Bronchial epithelial cell (primary cell): ENCODE results near the gene ZMYND8. TPM values are rescaled to one million over a fixed set of nuclear protein-coding genes. Genes with fewer than 3 reads are reported as not detected.
"Not testable (repeated sequence)": the region's sequence is repeated elsewhere in the genome, so short reads cannot be mapped to it uniquely, and the experiment has no call there.

Source experiments
- DNase-seq: peaks from one replicate; pipeline ENCODE4 v3.0.0-alpha.2; 2010; ENCODE audit warnings: low read depth
- FAIRE-seq: peaks from 2 replicates; lab custom pipeline; 2011; peaks lifted over from hg19 to GRCh38; lab: Jason Lieb, UNC
- H3K27me3 ChIP-seq: 2 replicates; pipeline ENCODE4 v1.5.1; 2011; ENCODE audit warnings: low read length; ENCODE audit not compliant: control insufficient read depth, insufficient read depth
- H3K36me3 ChIP-seq: 2 replicates; pipeline ENCODE4 v1.5.1; 2011; ENCODE audit warnings: low read length; ENCODE audit not compliant: control insufficient read depth, insufficient read depth
- H3K4me3 ChIP-seq: 2 replicates; pipeline ENCODE4 v1.5.1; 2011; ENCODE audit warnings: mild to moderate bottlenecking, low read depth, low read length, control low read depth
- total RNA-seq: library from RNA; depleted of rRNA; stranded (reverse); fragments of >200 nt; gene quantifications from 2 replicates; pipeline ENCODE4 v1.2.1, GENCODE V29; 2014
- TF ChIP-seq, protein P1 (sequence below): IDR thresholded peaks from 2 replicates; pipeline ENCODE4 v1.5.1; 2011; ENCODE audit warnings: mild to moderate bottlenecking, moderate library complexity, low read length, control low read depth, inconsistent platforms; ENCODE audit not compliant: insufficient read depth, severe bottlenecking

ZMYND8 gene
- total RNA-seq, 1 donor from 2014 or later, result 13.4 TPM

DNA sequence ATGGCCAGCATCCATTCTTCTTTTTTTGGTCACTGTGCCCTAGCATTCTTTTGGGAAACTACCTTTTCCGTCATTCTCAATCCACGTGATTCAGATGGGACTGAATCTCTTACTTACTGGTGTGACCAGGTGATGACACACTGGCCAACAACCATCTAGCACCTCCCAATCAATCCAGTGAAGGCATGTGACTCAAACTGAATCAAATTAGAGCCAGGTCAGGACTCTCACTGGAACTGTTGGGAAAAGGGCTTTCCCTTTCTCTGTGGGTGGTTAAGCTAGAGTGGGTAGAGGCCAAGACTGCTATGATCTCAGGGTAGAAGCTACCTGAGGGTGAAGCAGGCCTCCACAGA is 36.2 kb upstream of the ZMYND8 start:
- FAIRE-seq (no peak), DNase-seq (peak; percentile 95)
- Histone ChIP-seq H3K27me3 (no peaks in the 10 kb centered on the region), H3K4me3 (peak overlapping the region; percentile 16), H3K36me3 (no peaks in the 10 kb centered on the region)
- TF ChIP-seq, protein P1, sequence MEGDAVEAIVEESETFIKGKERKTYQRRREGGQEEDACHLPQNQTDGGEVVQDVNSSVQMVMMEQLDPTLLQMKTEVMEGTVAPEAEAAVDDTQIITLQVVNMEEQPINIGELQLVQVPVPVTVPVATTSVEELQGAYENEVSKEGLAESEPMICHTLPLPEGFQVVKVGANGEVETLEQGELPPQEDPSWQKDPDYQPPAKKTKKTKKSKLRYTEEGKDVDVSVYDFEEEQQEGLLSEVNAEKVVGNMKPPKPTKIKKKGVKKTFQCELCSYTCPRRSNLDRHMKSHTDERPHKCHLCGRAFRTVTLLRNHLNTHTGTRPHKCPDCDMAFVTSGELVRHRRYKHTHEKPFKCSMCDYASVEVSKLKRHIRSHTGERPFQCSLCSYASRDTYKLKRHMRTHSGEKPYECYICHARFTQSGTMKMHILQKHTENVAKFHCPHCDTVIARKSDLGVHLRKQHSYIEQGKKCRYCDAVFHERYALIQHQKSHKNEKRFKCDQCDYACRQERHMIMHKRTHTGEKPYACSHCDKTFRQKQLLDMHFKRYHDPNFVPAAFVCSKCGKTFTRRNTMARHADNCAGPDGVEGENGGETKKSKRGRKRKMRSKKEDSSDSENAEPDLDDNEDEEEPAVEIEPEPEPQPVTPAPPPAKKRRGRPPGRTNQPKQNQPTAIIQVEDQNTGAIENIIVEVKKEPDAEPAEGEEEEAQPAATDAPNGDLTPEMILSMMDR, result no peak

DNA sequence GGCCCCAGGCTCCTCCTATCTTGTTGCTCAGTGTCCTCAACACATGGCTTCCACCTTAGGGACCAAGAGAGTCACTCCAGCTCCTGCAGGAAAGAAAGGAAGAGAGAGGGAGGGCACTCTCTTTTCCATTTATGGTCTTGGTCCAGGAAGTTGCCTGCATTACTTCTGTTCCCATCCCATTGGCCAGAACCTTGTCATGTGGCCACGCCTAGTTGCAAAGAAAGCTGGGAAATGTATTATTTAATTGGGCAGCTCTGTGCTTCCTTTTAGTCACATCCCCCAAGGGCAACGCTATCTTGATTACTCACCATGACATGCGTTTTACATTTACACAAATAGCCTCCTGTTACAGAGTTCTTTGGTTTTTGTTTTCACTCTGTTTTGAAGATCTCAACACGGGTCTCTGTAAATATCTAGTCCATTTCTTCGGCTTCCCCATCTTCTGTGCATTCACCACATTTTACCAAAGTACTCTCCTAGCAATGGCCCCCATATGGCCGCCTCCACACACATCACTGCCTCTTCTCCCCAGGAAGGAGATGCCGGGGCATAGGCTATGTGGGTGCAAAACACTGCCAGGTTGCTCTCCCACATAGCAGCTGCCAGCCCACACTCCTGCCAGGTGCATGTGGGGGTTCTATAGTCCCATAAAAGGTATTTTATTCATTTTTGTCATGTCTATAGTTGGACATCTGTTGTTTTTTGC is 35.7 kb upstream of the ZMYND8 start:
- FAIRE-seq (no peak), DNase-seq (peak; percentile 99)
- H3K4me3 ChIP-seq, result peak overlapping the region; percentile 16

DNA sequence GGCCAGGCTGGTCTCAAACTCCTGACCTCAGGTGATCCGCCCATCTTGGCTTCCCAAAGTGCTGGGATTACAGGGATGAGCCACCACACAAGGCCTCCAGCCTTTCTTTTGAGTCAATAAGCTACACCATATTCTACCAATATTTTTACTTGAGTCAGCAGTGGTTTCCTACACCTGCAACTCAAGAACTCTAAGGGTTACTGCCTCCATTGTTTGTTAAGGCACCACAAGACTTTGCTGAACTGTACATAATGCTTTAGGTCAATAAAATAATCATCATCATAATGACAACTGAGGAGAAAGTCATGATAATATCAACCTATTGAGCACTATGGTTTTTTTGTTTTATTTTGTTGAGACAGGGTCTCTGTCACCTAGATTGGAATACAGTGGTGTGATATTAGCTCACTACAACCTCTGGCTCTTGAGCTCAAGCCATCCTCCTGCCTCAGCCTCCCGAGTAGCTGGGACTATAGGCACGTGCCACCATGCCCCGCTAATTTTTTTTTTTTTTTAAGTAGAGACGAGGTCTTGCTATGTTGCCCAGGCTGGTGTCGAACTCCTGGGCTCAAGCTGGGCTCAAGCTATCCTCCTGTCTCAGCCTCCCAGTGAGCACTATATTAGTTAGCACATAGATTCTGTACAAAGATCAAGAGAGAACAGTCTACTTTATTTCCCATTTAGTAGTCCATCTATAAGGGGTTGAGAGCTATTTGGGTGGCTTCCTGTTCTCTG is 34.9 kb upstream of the ZMYND8 start:
- Histone ChIP-seq H3K36me3 (no peaks in the 10 kb centered on the region), H3K4me3 (no peak overlapping the region), H3K27me3 (no peaks in the 10 kb centered on the region)
- no peak for DNase-seq
- TF ChIP-seq, protein P1, result no peak
- no peak for FAIRE-seq

More for the DNA sequence above, 35.7 kb upstream of the ZMYND8 start:
- H3K27me3 ChIP-seq, result no peaks in the 10 kb centered on the region
- TF ChIP-seq, protein P1, result no peak
- H3K36me3 ChIP-seq, result no peaks in the 10 kb centered on the region

DNA sequence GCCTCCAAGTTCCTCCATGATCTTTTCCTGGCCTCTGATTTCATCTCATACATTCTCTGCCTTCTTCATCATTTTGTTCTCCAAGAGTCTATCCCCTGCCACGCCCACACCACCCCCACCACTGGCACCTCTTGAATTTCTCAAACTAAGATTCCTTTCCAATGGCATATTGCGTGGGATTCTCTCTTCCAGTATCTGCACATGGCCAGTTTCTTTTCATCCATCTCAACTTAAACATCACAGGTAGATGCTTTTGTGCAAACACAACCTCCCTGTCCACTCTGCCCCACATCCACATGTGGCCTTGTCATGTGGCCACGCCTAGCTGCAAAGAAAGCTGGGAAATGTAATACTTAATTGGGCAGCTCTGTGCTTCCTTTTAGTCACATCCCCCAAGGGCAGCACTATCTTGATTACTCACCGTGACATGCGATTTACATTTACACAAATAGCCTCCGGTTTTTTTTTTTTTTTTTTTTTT is 33.4 kb upstream of the ZMYND8 start:
- H3K36me3 ChIP-seq, result no peaks in the 10 kb centered on the region
- no peak for FAIRE-seq
- H3K27me3 ChIP-seq, result no peaks in the 10 kb centered on the region
- H3K4me3 ChIP-seq, result no peak overlapping the region
- peak; percentile 97 for DNase-seq
- TF ChIP-seq, protein P1, result no peak

DNA sequence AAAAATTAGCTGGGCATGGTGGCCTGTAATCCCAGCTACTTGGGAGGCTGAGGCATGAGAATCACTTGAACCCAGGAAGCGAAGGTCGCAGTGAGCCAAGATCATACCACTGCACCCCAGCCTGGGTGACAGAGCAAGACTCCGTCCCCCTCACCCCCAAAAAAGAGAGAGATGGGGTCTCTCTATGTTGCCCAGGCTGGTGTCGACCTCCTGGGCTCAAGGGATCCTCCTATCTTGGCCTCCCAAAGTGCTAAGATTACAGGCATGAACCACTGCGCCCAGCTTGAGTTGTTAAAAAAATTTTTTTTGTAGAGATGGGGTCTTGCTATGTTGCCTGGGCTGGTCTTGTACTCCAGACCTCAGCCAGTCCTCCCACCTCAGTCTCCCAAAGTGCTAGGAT is 29.5 kb upstream of the ZMYND8 start:
- not testable (repeated sequence) for H3K4me3 ChIP-seq, H3K36me3 ChIP-seq, H3K27me3 ChIP-seq, FAIRE-seq, DNase-seq

DNA sequence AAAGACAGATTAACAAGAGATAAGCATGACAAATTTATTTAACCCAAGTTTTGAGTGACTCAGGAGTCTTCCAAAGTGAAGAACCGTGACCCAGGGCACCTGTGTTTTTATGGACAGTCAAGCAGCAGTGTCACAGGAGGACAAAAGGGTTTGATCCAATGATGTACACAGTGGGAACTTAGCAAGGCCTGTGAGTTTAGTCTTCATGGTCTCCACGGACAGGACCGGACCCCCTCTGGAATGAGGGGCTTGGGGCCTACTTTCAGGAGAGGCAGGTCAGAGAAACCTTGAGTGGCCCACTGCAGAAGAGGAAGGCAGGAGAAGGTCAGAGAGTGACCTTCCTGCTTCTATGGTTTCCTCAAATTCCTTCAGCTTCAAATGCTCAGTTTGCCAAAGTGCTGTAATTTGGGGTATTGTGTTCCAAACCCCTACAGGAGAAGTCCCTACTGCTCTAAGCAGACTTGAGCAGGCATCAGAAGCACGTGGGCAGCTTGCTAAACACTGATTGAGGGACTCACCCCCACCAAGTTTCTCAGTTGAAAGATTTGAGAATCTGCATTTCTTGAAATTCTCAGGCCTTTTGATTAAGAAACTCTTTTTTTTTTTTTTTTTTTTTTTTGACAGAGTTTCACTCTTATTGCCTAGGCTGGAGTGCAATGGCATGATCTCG is 26.4 kb upstream of the ZMYND8 start:
- no peaks in the 10 kb centered on the region for H3K27me3 ChIP-seq
- DNase-seq (no peak), FAIRE-seq (no peak)
- TF ChIP-seq, protein P1, result no peak
- no peak overlapping the region for H3K4me3 ChIP-seq
- no peaks in the 10 kb centered on the region for H3K36me3 ChIP-seq
